DND-41 (cell line): ENCODE data around the gene FRMD3.

Experiments used
- CTCF ChIP-seq: IDR thresholded peaks from 2 replicates; pipeline ENCODE4 v1.5.1; 2012; ENCODE audit warnings: borderline replicate concordance, low read length, moderate library complexity, mild to moderate bottlenecking; ENCODE audit not compliant: poor library complexity, severe bottlenecking; ENCODE audit errors: extremely low read depth
- EZH2 ChIP-seq: IDR thresholded peaks from 3 replicates; pipeline ENCODE4 v1.6.1; 2012; ENCODE audit warnings: borderline replicate concordance, low read depth, mild to moderate bottlenecking, moderate library complexity, low read length, inconsistent platforms; ENCODE audit not compliant: severe bottlenecking

GRCh38 chr9:83382421-83382820 is 155.8 kb downstream of the FRMD3 start:
- TF ChIP-seq CTCF (no peak), EZH2 (no peak)
